Measurements from ENCODE around the gene FXYD3.
A peak's percentile ranks its signal among the peaks of the same experiment; 100 is the strongest.
"Not testable (repeated sequence)": the region's sequence is repeated elsewhere in the genome, so short reads cannot be mapped to it uniquely, and the experiment has no call there.

The FXYD3 gene

DNA sequence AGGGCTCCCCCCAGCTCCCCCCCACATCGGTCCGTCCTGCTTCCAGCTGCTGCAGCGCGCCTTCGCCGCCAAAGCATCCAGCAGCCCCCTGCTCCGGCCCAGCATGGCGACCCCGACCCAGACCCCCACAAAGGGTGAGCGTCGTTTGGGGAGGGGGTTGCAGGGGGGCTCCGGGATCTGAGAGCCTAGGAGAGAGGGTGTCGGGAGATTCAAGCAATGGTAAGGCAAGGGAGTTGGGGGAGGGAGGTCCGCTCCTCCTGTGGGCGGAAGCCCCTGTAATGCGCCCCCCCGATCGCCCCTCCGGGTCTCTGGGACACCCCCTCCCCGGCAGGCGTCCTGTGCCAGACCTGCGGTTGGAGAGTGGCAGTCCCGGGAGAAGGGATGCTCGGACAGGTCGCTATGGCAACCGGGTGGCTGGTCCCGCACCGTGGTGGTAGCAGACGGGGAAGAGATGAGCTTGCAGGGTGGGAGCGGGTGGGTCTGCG, 27.6 kb downstream of the FXYD3 start, which contains the start of gene FXYD7:
TSS of gene FXYD7 (plus strand) at position 25 of the 485 bp plus-strand sequence. CDS start at position 104, 79 bp downstream.
- no peak for DNase-seq

DNA sequence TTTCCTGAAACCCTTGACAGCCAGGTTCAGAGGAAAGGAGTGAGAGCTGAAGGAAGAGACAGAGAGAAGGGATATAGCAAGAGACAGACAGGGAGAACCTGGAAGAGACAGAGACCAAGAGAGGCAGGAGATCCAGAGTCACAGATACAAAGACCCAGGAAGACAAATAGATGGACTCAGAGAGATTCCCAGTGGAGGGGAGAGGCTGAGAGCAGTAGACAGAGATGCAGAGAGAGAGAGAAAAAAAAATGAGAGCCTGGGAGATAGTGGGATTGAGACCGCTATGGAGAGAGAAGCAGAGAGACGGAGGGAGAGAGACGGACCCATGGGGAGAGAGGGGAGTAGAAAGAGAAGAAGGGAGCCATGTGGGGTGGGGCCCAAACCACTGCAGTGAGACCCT, 28.2 kb downstream of the FXYD3 start:
- peak; percentile 33 for DNase-seq

- DNase-seq = no peak
These were observed 28.6 kb downstream of the FXYD3 start for GRCh38 chr19:35144259-35144599.

DNA sequence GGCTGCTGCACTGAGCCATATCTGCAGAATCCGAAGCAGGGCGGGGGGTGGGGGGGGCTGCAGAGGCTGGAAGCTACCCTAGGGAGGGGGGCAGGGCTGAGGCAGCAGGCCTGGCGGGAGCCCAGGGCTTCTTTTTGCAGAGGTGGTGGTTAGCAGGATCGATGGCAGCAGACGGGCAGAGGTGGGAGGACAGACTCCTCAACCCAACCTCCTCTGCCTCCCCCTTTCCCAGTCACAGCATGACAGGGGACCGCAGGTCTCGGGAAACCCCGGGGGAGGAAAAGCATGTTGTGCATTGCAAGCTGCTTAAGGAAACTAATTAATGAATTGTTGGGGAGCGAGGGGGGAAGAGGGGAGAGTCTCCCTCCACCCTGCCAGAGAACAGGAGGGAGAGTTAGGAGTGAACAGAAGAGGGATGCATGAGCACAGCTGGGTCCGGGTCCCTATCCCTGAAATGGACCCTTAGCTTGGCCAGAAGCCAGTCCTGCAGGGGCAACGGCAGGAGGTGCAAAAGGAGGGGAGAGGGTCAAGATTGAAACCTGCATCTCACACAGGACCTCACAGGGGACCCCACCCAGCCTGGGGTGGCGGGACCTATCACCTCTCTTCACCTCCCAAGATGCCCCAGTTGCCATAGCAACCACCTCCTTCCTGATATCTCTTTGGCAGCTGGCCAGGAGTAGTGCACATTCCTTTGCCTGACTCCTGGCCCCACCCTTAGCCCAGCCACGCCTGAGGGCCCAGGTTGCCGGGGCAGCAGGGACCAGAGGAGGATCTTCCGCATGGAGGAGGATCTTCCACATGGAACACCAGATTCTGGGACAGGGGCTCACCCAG, 29.2 kb downstream of the FXYD3 start:
- DNase-seq = peak; percentile 71

- DNase-seq = no peak
These were observed 31.3 kb downstream of the FXYD3 start for GRCh38 chr19:35146746-35147459.

DNA sequence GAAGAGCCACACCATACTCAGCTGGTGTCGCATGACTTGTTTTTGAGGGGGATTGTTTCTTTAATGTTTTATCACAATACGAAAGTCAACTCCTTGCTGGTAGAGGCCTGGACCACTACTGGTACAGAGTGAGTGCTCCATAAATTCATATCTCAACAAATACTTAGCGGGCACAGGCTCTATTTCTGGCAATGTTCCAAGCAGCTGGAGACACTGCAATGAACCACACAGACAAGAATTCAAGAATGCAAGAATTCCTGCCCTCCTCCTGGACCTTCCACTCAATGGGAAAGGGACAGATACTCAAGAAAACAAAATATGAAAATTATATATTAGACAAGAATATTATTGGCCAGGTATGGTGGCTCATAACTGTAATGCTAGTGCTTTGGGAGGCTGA, 33.8 kb downstream of the FXYD3 start:
- DNase-seq = no peak

GRCh38 chr19:35150445-35150844, 34.8 kb downstream of the FXYD3 start:
- DNase-seq = no peak

DNA sequence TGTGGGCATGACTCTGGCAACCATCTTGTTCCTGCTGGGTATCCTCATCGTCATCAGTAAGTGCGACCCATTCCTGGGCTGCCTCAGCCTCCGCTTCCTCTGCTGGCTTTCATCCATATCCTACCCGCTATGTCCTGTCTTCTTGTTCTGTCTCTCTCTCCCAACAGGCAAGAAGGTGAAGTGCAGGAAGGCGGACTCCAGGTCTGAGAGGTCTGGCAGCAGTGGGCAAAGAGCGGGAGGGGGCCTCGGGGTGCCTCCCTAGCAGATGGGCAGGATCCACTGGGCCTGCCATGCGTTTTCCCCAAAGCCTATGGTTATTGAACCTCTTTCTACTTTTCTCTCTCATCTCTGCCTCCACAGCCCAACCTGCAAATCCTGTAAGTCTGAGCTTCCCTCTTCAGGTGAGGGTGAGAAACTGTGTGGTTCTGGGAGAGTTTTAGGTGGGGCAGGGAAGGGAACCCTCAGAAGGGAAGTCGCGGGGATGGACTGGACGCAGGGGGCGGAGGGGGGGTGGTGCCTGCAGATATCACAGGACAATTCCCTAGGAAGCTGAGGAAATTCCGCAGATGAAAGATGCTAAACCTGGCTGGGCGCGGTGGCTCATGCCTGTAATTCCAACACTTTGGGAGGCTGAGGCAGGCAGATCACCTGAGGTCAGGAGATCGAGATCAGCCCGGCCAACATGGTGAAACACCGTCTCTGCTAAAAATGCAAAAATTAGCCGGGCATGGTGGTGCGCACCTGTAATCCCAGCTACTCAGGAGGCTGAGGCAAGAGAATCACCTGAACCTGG, 35.8 kb downstream of the FXYD3 start:
- DNase-seq = no peak

- DNase-seq = not testable (repeated sequence)
These were observed 37.5 kb downstream of the FXYD3 start for GRCh38 chr19:35153129-35153522.

GRCh38 chr19:35153701-35154524, 38.3 kb downstream of the FXYD3 start:
- DNase-seq = peak; percentile 44

- DNase-seq = peak; percentile 23
These were observed 39.1 kb downstream of the FXYD3 start, which contains the start of gene FXYD5 for GRCh38 chr19:35154525-35155406. Gene FXYD5, plus strand, starts transcription at chr19:35154735. Its CDS starts 816 bp downstream, at chr19:35155551.

GRCh38 chr19:35155441-35155840, 39.8 kb downstream of the FXYD3 start:
- no peak for DNase-seq

DNA sequence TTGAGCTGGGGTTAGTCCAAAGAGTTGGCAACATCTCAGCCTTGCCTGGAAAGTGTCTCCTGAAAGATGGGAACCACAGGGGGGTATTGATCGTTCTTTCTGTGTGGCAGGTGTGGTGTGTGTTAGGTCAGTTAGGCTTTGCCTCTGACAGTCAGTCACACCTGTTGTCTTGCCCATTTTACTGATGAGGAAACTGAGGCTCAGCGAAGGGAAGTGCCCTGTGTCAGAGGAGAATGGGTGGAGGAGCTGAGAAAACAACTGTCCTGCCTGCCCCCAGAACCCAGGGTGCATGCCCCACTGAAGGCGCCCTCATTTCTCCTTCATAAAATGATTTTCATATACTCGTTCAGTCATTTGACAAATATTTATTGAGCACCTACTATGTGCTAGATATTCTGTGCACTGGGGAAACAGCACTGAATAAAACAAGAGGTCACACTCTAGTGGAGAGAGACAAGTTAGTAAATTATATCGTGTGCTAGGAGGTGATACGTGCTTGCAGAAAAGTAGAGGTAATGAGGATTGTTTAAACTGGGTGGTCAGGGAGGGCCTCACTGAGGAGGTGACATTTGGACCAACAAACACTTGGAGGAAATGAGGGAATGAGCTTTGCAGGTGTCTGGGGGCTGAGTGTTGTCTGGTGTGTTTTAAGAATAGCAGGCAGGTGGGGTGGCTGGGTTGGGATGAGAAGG, 40.5 kb downstream of the FXYD3 start:
- DNase-seq = no peak

- DNase-seq = no peak
These were observed 41.0 kb downstream of the FXYD3 start for GRCh38 chr19:35156673-35157014.

- DNase-seq = no peak
These were observed 41.8 kb downstream of the FXYD3 start for GRCh38 chr19:35157431-35157830.

DNA sequence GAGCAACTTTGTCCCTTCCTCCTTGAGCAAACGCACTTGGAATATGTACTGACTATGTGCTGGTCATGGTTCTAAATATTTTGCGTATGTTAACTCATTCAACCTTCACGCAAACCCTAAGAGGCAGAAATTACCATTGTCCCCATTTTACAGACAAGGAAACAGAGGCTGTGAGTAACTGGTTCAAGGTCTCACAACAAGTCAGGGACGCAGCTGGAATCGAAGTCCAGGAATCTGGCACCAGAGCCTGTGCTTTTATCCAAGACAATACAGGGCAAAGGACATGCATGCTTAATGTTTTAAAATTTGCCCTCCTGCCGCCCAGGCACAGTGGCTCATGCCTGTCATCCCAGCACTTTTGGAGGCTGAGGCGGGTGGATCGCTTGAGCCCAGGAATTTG, 44.0 kb downstream of the FXYD3 start:
- DNase-seq = no peak

DNA sequence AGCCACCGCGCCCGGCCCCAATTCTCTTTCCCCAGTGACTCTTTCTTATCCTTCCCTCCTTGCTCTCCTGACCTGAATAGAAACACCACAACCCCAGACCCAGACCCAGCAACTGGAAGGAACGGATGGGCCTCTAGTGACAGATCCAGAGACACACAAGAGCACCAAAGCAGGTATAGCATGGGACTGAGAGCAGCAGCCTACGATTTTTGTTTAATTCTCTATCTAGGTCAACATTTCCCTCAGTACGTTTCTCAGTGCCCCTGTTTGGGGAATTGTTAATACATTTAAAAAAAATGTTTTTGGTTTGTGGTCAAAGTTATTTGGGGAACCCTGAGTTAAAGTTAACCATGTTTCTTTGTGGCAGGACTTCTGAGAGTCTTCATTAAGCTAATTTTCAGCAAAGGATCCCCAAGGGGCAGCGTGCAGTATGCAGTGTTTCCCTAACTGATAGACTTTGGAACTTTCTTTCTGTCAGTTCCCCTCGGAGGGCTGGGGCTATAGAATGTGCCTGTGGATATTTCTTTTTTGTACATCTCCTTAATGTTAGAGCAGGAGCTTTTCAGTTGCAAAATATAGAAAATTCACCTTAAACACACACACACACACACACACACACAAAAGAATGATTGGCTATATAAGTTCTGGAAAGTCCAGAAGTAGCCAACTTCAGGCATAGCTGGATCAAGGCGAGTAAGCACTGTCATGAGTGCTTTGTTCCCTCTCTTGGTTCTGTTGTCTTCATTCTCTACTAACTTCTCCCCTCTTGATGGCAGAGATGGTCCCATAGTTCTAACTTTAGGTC, 45.2 kb downstream of the FXYD3 start:
- DNase-seq = no peak

GRCh38 chr19:35161434-35161743, 45.8 kb downstream of the FXYD3 start:
- DNase-seq = no peak

GRCh38 chr19:35162471-35163326, 47.1 kb downstream of the FXYD3 start:
- no peak for DNase-seq

All from NCI-H2171 treated with DMSO at 0.1 percent for 48 hours (cell line).